G401.6 (cell line): ENCODE measurements around the gene CREB3L4.
A peak's percentile ranks its signal among the peaks of the same experiment; 100 is the strongest.

Source experiments
- FAIRE-seq: peaks from 2 replicates; lab custom pipeline; 2012; peaks lifted over from hg19 to GRCh38; lab: Jason Lieb, UNC

CREB3L4 gene

DNA sequence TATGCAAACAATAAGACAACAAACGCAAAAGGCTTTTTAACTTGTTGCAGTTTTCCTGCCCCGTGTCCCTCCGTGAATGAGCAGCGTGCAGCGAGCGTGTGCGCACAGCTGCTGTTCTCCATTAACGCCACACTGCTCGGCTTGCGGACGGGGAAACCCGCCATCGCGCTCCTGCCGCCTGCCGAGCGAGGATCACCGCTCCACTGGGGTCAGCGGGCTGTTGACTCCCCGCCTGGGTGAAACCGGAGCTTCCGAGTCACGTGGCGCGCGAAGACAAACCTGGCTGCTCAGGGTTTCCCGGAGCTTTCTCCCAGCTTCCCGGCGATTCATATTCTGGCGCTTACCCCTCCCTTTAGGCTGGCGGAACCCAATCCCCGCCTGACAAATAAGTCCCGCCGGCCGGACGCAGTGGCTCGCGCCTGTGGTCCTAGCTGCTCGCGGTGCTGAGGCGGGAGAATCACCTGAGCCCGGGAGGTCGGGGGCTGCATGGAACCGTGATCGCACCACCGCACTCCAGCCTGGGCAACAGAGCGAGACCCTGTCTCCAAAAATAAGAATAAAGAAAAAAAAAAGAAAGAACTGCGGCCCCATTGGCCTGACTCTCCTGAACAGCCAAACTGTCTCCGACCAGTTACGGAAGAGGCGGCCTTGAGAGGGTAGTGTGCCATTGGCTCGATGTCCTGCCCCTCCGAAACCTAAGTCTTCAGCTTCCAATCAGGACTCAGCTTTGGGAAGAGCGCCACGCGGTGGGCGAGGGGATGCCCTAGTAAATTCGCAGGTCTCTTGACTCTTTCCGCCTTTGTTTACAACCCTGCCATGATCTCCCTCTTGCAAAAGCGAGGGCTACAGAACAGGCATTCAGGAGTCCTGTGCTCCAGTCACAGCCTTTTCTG is at the start of gene CREB3L4:
CREB3L4 (plus strand) TSS at position 796 of the 893 bp plus-strand sequence. CDS start 624 bp downstream, outside the sequence.
- peak; percentile 92 for FAIRE-seq

GRCh38 chr1:153919876-153920852 is 47.5 kb upstream of the CREB3L4 start:
- FAIRE-seq = no peak

DNA sequence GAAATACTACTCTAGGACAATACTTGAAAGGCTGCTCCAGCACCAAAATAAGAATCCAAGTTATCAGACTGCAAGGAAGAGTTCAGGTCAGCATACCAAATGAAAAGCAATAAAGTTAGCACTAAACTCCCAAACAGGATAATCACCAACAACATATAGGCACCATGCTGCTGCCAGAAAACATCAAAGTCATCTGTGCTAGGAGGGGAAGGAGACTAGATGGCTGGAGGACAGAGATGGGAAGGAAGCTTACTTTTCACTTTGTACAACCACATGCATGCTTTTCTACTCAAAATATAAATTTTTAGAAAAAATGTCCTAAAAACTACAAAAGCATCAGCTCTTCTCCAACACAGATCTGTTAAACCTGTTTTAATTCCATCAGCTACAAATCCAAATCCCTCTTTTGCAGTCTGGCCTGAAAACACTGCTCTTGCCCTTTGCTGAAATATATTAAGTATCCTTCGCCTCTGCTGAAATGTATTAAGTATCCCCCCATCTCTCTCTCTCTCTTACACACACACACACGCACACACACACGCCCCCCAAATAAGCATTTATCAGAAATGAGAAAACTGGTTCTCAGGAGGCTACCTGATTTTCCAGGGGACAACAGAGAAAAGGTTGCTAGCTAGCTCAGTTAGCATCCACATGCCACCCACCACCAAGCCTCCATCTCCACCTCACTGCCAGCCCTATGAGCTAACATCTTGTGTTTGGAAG is 46.5 kb upstream of the CREB3L4 start:
- FAIRE-seq = no peak

DNA sequence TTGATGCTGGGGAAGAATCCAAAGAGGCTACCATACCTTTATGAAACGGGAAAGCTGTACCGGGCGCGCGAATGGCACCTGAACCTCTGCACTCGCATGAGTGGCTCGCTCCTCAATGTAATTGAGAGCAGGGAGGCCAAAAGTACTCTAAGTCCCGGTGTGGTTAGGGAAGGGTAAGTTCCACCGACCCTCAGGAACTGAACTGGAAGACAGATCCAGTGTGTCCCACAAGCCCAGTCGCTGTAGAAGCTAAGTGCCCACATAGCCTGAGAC is 46.0 kb upstream of the CREB3L4 start:
- FAIRE-seq = no peak

- FAIRE-seq = no peak
These were observed 45.4 kb upstream of the CREB3L4 start for GRCh38 chr1:153922076-153922971.

DNA sequence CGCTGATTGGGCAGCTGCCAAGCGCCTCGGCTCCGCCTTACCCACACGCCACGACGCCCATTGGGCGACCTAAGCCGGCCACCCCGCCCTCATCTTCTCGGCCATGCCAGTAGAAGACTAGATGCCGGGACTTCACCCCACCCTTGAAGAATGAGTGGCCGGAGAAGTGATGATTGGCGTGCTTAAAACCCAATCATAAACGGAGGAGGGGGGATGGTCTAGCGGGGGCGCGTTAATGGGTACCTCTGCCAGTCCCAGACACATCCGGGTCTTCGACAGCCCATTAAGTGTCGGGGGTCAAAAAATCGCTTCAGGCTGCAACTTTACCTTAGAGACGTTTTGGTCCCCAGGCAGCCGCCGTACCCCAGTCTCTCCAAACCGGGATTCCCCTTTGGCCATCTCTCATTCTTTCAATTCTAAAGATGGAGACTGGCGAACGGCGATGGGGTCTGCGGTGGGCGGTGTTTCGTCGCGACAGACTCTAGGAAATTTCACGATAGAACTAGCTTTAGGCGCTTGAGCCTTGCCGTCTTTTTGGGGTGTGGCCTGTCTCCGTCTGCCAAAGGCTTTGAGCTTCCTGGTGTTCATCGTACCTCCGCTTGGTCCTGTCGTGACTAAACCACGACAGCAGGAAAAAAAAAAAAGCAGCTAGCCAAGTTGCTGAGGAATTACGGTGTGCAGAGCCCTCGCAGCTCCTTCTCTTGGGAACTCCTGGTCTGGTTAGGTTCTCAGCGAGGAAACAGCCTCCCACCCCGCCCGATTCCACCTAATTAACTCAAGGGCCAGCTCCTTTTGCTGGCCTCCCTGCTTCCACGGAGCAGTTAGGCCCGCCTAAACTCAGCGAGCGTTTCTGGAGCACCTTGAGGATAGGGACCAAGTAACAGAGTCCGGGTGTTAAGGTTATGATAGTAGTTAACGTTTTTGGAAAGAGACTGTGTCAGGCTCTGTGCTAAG is 44.5 kb upstream of the CREB3L4 start, which contains the start of gene GATAD2B:
GATAD2B (minus strand) TSS at position 1 of the 954 bp plus-strand sequence. CDS start 94,625 bp downstream, outside the sequence.
- peak; percentile 95 for FAIRE-seq

DNA sequence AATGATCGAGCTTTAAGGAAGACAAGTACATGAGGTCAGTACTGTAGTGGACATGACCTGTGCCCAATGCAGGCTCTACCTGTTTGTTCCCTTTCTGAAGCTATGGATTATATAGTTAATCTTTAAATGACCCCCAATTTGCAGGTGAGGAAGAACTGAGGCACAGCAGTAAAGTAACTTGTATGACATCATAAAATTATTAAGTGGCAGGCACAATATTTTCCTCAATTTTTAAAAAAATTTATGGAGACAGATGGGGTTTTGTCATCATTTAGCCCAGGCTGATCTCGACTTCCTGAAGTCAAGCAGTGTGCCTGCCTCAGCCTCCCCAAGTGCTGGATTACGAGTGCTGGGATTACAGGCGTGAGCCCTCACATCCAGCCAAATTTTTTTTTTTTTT is 41.3 kb upstream of the CREB3L4 start:
- FAIRE-seq = no peak

- FAIRE-seq = no peak
These were observed 39.5 kb upstream of the CREB3L4 start for GRCh38 chr1:153928245-153928644.

GRCh38 chr1:153928791-153929341 is 38.8 kb upstream of the CREB3L4 start:
- no peak for FAIRE-seq

DNA sequence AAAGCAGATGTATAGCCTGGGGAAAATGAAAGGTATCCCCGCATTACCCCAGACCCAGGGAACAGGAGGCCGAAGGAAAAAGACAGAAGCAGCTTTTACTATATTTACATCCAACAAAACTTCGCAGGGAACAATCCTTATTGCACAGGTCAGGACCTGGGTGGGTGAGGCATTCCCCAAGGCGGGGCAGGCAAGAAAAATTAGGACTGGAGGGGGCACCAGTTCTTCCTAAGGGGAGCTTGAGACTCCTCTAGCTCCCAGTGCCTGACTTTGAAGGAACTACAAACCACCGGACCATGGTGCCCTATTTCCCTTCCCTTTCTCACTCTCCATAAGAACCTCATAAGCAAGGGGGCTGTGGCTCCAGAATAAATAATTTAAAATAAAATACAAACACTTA is 38.3 kb upstream of the CREB3L4 start:
- FAIRE-seq = no peak

GRCh38 chr1:153929981-153930948 is 37.4 kb upstream of the CREB3L4 start:
- no peak for FAIRE-seq

- FAIRE-seq = no peak
These were observed 35.3 kb upstream of the CREB3L4 start for GRCh38 chr1:153932156-153933131.

DNA sequence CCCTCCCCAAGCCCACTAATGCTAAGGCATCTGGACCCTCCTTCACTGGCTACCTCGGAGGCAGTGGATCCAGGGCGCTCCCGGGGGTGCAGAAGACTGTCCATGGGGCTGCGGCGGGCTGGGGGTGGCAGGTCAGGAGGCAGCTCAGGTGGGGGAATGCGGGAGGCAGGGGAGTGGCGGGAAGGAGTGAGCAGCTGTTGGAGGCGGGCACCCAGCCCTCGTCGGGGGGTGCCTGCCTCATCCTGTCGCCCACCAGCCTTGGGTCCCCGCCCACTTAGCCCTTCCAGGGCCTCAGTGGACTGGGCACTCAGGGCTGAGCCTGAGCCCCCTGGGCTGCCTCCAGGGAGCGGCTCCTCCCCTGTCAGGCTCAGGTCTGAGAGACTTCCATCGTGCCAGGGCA is 34.3 kb upstream of the CREB3L4 start:
- FAIRE-seq = no peak

- FAIRE-seq = no peak
These were observed 33.7 kb upstream of the CREB3L4 start for GRCh38 chr1:153933955-153934354.

GRCh38 chr1:153934746-153935145 is 33.0 kb upstream of the CREB3L4 start:
- FAIRE-seq = no peak

DNA sequence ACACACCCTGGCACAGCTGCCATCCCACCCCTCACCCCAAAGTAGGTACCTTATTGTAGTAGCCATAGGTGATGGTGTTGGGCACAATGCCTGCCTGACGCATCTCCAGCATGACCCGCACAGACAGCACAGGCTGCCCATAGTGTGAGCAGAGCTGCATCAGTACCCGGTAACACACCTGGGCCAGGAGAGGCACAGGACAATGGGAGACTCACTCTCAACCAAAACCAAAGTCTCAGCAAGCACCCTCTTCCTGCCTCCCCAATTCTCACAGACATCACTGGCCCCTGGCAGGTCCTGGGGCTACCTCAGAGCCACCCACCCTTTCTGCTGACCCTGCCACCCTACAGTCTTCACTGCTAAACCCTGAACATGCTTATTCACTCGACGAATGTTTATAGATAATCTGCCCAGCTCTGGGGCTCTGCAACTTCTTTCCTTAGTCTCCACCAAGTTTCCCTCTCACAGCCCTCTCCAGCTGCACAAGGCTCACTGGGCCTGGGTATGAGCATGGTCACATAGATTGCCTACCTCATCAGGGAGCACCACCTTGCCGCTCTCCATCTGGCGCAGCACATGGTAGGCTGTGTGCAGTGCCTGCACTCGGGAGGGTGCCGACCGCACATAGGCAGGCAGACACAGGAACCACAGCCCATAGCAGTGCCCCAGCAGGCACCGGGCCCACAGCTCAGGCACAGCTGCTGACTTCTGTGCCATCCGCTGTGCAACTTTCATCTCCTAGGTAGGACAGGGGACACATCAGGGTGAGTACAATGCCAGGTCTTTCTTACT is 31.5 kb upstream of the CREB3L4 start:
- no peak for FAIRE-seq
